Stimulated activated CD4-positive, alpha-beta T cell treated with anti-CD3 and anti-CD28 coated beads, TNF-alpha, amount 100 ng/mL, for 48 hours (primary cell): ENCODE data around the gene DMAC2.
A peak's percentile ranks its signal among the peaks of the same experiment; 100 is the strongest.
"Not testable (repeated sequence)": the region's sequence is repeated elsewhere in the genome, so short reads cannot be mapped to it uniquely, and the experiment has no call there.

ENCODE experiments used
- DNase-seq, 3 donors: peaks; one replicate each; pipeline ENCODE4 v3.0.0-alpha.2; 2020; ENCODE audit warnings: low read depth in 3 of 3

Gene DMAC2

DNA sequence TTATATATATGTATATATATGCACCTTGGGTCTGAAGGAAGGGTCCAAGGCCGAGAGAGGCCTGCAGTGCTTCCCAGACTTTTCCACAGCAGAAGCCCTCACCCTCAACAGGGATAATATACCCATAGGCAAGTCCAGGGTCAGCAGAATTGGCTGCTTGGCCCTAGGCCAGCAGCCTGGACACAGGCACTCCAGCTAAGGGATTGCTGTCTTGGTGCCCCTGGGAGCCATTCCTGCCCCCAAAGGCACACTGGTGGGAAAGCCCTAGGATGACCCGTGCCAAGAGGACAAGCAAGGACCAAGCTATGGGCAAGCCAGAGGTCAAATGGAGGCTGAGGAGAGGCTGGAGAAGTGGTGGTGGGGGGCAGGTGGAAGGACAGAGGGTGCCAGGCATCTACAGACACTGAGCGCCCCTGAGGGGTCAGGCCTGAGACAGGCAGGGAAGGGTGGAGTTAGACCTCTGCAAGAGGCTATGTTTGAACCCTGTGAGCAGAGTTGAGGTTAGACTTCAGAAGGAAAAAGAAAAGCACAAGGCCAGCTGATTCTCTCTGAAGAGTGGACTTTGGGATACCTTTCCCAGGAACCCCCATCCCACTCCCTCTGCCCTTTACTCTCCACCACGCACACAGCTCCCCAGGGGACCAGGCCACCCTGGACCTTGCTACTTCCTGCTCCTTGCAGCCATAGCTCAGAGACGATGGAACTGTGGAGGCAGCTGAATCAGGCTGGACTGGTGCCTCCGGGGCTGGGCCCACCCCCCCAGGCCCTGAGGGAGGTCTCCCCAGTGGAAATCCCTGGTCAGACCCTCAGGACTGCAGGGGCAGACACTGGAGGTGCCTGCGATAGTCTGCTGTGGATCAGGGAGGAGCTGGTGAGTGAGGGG, 3.0 kb upstream of the DMAC2 start, which contains the start of gene ERICH4:
TSS of gene ERICH4 (plus strand) at position 684 of the 883 bp plus-strand sequence. CDS start at position 698, 14 bp downstream.
- no peak for DNase-seq

DNA sequence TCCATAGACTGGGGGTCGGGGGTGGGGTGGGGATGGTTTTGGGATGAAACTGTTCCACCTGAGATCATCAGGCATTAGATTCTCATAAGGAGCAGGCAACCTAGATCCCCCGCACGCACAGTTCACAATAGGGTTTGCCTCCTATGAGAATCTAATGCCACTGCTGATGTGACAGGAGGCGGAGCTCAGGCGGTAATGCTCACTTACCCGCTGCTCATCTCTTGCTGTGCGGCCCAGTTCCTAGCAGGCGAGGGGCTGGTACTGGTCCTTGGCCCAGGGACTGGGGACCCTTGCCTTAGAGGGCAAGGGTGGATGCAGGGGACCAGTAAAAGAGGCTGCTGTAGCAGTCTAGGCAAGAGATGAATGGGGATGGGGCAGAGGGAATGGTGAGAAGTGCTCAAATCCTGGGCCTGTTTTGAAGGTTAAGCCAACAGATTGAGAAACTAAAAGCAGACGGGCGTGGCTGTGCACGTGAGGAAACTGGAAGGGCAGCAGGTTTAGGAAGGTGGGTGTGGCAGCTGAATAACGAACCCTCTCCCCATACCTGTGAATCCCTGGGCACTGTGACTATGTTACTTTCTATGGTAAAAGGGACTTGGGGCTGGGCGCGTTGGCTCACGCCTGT, 1.7 kb upstream of the DMAC2 start:
- no peak for DNase-seq

DNA sequence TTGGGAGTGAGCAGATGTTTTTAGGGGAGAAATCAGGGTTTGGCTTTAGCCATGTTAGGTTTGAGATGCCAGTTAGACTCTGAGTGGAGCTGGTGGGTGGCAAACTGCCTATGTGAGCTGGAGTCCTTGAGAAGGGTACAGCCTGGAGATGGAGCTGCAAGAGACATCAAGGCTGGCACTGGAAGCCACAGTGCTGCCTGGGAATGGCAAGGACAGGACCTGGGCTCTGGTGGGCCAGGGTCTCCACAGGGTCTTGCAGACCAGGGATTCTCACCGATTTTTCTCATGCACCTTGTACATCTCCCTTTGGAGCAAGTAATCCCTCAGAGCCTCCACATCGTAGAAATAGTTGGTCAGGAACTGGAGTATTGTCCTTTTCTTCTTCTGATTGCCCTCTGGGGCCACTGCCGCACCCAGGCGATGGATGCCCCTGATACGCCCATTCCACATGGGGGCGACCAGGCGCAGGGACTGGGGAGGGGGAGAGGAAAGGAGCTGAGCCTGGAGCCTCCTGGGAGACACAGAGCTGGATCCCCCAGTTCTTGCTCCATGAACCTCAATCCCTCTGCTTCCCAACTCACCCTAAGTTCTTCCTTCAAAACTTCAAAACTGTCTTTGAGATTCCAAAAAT, 1.7 kb downstream of the DMAC2 start:
- no peak for DNase-seq

DNA sequence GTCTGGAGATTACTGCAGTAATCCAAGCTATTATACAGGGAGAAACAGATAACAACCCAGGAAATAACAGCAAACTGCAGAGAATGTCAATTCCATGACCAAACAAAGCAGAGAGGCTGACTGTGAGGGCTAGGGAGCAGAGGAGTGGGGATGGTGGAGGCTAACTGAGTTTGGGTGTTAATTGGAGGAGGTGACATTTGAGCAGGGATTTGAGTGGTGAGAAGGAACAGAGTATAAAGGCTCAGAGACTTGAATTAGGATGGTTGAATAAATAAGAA, 3.1 kb downstream of the DMAC2 start:
- DNase-seq = no peak

DNA sequence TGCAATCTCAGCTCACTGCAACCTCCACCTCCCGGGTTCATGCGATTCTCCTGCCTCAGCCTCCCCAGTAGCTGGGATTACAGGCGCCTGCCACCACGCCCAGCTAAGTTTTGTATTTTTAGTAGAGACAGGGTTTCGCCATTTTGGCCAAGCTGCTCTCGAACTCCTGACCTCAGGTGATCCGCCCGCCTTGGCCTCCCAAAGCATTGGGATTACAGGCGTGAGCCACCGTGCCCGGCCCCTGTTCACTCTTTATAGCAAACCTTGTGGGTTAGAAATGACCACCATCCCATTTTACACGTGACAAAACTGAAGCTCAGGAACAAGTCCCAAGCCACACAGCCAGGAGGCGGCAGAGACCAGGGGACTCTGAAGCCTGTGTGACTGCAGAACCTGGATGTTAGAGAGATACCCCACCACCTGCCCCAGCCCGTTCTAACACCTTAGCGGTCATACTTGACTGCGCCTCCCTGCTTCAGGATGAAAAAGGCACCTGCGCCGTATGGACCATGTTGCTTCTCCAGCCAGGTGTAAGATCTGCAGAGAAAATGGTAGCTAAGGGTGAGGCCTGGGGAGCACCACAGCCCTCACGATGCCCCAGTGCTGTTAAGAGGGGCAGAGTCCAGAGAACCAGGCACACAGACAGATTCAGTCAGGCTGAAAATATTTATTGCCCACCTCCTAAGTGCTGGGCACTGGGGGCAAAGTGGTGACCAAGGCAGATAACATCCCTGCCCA, 3.6 kb downstream of the DMAC2 start:
- DNase-seq = no peak

DNA sequence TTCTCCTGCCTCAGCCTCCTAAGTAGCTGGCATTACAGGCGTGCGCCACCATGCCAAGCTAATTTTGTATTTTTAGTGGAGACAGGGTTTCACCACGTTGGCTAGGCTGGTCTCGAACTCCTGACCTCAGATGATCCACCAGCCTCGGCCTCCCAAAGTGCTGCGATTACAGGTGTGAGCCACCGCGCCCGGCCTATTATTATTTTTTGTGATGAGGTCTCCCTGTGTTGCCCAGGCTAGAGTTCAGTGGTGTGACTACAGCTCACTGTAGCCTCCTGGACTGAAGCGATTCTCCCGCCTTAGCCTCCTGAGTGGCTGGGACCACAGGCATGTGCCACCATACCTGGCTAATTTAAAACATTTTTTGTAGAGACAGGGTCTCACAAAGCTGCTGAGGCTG, 4.3 kb downstream of the DMAC2 start:
- DNase-seq = not testable (repeated sequence)

DNA sequence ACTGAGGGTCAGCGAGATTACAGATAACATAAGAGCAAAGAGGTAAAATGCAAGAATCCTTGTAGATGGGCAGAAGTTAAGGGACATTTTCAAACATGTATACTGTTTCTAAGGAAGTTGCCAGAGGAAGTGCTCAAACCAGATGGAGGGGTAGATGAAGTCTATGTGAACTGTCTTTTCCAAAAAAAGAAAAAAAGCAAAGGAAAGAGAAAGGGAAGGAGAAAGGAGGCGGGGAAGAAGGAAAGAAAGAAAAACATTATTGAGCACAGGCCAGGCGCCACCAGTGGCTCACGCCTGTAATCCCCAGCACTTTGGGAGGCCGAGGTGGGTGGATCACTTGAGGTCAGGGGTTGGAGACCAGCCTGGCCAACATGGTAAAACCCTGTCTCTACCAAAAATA, 5.3 kb downstream of the DMAC2 start:
- no peak for DNase-seq

DNA sequence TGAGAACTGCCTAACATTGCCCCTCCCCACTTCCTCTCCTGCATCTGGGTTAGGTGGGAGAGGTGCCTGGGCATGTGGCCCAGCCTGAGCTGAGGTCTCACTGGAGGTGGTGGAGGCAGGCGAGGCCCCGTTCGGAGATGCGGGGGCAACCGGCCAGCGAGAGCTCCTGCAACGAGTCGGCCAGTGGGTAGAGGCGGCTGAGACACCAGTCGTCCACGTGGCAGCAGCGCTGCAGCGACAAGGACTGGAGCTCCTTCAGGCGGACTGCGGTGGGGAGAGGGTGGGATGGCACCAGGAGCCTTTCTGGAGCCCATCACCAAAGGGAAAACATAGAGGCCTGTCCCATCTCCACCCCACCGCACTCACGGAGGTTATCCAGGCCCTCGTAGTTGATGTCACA, 6.5 kb downstream of the DMAC2 start:
- no peak for DNase-seq

DNA sequence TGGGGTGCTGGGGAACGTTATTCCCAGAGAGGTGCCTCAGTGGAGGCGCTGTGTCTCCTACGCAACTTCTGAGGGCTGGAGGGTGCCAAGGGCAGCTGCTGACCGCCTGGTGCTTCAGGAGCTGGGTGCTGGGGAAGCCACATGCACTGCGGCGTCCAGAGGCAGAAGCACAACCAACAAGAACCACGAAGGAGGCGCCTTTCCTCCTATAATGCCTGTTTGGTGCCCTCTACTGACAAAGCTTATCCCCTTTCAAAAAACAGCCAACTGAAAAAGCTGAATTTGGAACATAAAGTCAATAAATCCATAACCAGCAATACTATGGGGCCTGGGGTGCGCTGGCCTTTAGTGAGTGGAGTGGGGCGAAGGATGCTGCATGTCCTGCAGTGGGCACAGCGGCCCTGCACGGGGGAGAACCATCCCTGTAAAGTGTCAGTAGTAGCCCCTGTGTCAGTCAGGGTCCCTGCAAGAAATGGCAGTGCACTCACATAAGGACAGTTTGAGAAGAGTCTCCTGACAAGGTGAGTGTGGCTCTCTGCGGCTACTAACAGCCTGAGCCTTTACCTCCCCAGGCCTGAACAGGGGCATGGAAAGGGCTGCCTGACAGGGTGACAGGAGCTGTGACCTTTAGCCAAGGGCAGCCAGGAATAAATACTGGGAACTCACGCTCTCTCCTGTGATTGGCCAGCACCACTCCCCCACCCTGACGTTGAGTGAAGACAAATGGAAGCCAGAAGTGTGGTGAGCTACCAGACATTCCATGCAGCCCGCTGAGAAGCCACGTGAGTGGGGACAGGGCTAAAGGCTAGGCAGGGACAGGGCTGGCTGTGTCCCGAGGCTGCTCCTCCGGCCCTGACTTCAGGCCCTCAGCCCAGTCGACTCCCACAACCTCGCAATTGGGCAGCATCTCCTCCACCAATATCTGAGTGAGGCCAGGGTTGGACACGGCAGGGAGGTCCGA, 8.0 kb downstream of the DMAC2 start:
- no peak for DNase-seq

DNA sequence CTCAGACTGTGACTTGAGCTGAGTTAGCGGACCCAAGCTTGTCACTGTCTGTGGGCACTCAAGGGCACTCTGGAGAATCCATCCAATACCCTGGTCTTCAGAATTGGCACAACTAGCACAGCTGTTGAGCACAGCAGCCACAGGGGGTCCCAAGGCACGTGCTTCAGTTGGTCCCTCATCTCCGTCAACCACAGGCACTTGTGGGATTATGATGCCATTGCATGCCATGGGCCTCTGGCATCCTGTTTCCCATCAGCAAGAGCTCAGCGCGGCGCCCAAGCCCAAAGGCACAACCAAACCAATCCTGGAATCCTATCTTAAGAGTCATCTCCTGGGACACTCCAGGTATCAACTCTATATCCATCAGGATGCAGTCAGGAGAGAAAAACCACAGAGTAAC, 8.8 kb downstream of the DMAC2 start:
- no peak for DNase-seq

DNA sequence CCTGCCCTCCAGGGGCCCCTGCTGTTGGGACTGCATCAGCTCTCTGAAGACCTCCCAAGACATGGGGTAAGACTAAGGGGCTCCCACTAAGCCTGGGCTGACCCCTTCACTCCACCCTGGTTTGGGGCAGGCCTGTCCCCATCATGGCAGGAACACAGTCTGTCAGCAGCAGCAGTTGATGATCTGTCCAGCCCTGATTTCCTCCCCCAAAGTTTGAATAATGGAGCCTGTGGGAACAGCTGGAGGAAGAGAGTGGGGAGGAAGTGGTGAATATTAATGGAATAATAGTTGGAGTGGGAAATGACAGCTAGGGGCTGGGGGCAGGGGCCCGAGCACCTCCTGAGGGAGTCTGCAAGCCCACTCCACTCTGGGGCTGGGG, 11.2 kb downstream of the DMAC2 start:
- DNase-seq = no peak

DNA sequence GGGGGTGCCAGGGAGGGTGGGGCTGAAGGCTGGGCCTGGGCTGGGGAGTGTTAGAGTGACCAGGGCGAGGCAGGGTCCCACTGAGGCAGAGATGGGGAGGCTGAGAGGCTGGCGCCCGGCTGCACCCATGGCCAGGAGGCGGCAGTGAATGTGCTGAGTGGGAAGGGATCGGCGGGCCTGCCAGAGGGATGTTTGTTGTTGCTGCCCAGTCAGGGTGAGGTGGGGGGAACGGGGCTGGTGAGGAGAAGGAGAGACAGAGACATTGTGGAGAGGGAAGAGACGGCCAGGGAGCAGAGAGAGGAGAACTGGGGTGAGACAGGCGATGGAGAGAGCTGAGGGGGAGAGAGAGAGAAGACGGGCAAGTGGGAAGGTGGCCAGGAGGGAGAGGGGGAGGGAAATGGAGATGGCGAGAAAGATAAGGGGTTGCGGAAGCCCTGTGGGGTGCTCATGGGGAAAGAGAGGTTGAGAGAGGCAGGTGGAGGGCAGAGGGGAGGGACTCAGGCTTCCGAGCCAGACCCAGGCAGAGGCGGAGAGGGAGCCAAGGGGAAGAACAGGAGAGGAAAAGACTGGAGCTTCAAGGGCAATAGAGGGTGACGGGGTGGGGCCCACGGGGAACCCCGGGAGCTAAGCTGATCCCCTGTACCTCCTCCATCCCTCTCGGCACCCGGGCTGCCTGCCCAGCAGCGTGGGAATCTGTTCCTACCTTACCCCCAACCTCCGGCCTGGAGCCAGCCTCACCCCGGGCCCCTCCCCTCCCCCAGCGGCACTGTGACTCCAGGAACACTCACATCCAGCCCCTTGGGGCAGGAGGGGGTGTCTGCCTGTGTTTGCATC, 11.8 kb downstream of the DMAC2 start:
- DNase-seq = peak in 1 of 3 donors; percentile 17

DNA sequence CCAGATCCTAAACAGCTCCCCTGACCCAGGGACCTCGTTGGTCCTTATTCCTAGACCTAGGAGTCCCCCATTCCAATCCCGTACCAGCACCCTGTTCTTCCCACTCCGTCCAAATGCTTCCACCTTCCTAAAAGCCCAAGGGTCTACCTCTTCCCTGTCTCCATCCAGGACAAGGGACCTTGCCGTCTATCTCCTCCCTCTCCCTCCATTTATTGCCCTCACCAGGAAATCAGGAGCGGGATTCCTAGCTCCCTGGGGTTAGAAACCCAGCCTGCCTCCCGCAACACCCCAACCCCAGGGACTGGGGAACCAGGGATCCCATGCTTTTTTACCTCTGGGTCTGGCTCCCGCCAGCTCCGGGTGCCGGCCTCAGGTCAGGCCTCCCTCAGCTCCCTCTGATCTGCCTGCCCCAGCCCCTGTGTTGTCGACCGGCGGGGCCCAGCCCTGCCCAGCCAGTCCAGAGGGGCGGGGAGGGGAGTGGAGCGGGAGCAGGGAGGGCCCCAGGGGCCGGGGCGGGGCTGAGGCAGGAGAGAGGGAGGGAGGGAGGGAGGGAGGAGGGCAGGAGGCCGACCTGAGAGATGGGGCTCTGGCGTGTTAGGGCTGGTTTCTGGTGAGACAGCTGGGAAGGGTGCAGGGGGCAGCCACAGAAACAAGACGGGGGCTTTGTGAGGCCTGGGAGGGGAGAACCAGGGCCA, 12.6 kb downstream of the DMAC2 start, which contains the start of gene B3GNT8:
TSS of gene B3GNT8 (minus strand) at position 423 of the 695 bp plus-strand sequence. CDS start 596 bp downstream, outside the sequence.
- DNase-seq = peak in 1 of 3 donors; percentile 41

DNA sequence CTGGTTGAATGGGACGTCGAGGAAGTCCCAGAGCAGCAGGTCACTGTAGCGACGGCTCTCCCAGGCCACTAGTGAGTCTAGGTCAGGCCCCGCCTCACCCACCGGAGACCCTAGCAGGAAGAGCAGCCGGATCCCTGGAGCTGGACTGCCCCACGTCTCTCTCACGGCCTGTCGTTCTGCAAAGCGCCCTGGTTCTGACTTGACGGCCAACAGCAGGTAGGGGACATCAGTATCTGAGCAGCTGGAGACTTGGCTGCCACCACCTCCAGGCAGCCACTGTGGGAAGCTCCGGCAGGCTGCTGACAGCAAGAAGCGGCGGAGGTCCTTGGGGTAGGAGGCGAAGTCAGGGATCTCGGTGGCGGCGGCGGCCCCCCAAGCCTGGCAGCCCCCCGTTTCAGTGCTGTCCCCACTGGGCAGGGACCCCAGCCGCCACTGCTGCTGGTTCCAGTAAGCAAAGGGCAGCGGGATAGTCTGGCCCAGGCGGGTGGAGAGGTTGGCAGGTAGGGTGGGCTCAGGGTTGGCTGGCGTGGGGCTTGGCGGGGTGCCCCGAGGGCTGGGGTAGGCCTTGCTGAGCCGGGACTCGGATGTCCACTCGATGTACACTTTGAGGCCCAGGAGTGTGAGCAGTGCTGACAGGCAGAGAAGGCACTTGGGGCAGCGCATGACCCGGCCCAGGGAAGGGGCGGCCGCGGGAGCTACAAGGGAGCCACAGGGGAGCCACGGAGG, 13.4 kb downstream of the DMAC2 start:
- DNase-seq = no peak

DNA sequence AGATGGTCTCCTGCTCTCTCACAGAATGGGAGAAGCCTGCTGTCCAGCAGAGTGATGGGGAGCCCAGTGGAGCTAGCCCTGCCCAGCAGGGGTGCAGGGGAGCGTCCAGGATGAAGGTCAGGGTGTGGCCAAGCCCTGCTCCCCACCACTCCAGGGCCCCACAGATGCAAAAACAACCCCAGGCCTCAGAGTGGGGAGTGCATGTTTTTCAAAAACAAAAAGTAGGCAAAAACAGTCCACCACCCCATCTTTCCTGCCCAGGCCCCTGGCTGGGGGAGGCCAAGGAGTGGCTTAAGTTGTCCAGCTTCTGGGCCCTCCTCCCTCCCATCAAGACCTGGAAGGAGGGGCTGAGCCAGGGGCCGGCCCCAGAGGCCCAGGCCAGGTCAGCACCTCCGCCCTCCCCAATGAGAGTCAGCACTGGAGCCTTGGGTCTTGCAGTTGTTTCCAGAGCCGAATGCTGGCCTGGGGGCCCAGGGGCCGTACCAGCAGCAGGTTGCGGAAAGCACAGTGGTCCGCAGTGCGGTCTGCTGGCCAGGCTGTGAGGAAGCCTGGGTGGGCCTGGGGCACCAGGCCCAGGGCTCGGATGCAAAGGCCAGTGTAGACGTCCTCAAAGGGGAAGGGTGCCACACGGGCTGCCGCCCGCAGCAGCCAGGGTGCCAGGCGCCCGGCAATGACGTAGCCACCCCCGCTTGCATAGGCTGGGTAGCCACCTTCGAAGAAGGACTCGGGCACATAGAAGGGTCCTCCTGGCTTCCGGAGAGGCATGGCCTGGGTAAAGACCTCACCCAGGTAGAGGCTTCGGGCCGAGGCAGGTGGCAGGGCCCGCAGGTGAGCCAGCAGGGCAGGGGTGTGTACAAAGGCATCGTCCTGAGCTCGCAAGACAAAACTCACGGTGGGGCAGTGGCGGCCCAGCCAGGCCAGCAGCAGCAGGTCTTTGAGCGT, 14.3 kb downstream of the DMAC2 start:
- DNase-seq = no peak

DNA sequence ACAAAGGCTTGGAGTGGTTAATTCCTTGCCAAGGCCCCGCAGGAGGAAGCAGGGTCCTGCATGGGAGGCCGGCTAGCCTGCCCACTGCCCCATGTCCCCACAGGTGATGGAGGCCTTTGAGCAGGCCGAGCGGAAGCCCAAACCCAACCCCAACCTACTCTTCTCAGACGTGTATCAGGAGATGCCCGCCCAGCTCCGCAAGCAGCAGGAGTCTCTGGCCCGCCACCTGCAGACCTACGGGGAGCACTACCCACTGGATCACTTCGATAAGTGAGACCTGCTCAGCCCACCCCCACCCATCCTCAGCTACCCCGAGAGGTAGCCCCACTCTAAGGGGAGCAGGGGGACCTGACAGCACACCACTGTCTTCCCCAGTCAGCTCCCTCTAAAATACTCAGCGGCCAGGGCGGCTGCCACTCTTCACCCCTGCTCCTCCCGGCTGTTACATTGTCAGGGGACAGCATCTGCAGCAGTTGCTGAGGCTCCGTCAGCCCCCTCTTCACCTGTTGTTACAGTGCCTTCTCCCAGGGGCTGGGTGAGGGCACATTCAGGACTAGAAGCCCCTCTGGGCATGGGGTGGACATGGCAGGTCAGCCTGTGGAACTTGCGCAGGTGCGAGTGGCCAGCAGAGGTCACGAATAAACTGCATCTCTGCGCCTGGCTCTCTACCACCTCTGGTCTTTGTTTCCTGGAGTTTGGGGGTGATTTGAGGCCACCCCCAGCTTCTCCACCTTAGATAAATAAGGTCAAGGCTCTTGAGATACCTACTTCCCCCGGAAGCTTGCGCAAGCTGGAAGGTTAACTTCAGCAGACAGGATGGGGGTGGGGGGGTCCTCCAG, 15.2 kb downstream of the DMAC2 start:
- DNase-seq = no peak

DNA sequence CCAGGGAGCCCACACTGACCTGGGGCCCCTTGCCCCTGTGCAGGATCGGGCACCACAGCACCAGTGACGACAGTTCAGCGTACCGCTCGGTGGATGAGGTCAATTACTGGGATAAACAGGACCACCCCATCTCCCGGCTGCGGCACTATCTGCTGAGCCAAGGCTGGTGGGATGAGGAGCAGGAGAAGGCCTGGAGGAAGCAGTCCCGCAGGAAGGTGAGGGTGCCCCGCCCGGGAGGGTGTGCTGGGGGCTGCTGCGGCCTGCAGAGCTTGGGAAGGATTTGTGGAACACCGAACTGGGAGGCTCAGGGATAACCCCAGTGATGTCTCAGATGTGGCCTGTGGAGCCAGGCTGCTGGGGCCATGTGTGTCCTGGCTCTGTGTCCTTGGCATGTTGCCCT, 16.8 kb downstream of the DMAC2 start:
- no peak for DNase-seq
